Measurements from ENCODE around the gene AWAT1. TPM values are rescaled to one million over a fixed set of nuclear protein-coding genes. Genes with fewer than 3 reads are reported as not detected.
"Not testable (repeated sequence)": the region's sequence is repeated elsewhere in the genome, so short reads cannot be mapped to it uniquely, and the experiment has no call there.

The AWAT1 gene
- total RNA-seq, 1 donor from 2014 or later: not detected

- no peaks in the 10 kb centered on the region for H3K9me3 ChIP-seq
- intact Hi-C loops (cut with DNase I): no loop called here
- no peak overlapping the region for H3K4me3 ChIP-seq
- no peaks in the 10 kb centered on the region for H3K4me1 ChIP-seq
- no peak overlapping the region for H3K27ac ChIP-seq
- TF ChIP-seq CTCF (IDR thresholded peaks at IDR 0.05): peak in 2 of 3 experiments; percentile 27 to 40
- H3K27me3 ChIP-seq: no peaks in the 10 kb centered on the region
- H3K36me3 ChIP-seq: no peaks in the 10 kb centered on the region
- no peak for DNase-seq (ENCODE audit: low spot score in 2 of 2)
Measured at GRCh38 chrX:70262952-70263567, 28.6 kb downstream of the AWAT1 start.

- intact Hi-C loops (cut with DNase I): no loop called here
- Histone ChIP-seq H3K9me3 (no peaks in the 10 kb centered on the region), H3K4me3 (no peak overlapping the region), H3K36me3 (no peaks in the 10 kb centered on the region), H3K27ac (no peak overlapping the region), H3K27me3 (no peaks in the 10 kb centered on the region), H3K4me1 (no peaks in the 10 kb centered on the region)
- TF ChIP-seq CTCF (IDR thresholded peaks at IDR 0.05): no peak
- no peak for DNase-seq (ENCODE audit: low spot score in 2 of 2)
Measured at GRCh38 chrX:70264784-70265183, 30.3 kb downstream of the AWAT1 start.

- no peak within 1 kb of the TSS for H3K4me3 ChIP-seq
- no peak for TF ChIP-seq CTCF (IDR thresholded peaks at IDR 0.05)
- no peaks in the 10 kb centered on the region for H3K27me3 ChIP-seq
- no peak for DNase-seq (ENCODE audit: low spot score in 2 of 2)
- H3K27ac ChIP-seq: no peak within 1 kb of the TSS
- H3K36me3 ChIP-seq: no peaks in the 10 kb centered on the region
- no peaks in the 10 kb centered on the region for H3K4me1 ChIP-seq
- intact Hi-C loops (cut with DNase I): no loop called here
- no peaks in the 10 kb centered on the region for H3K9me3 ChIP-seq
Measured at GRCh38 chrX:70268034-70268433, 33.6 kb downstream of the AWAT1 start, which contains the start of gene ARR3. TSS of gene ARR3 (plus strand) at chrX:70268334. CDS start at chrX:70269386, 1,052 bp downstream.

GRCh38 chrX:70274029-70274428 lies 39.6 kb downstream of the AWAT1 start:
- H3K27me3 ChIP-seq; intact Hi-C loops (cut with DNase I); DNase-seq (ENCODE audit: low spot score in 2 of 2): not testable (repeated sequence)

GRCh38 chrX:70279081-70279480 lies 44.6 kb downstream of the AWAT1 start:
- no peaks in the 10 kb centered on the region for H3K9me3 ChIP-seq
- no peak overlapping the region for H3K4me3 ChIP-seq
- no peak for TF ChIP-seq CTCF (IDR thresholded peaks at IDR 0.05)
- H3K27me3 ChIP-seq: no peaks in the 10 kb centered on the region
- no peaks in the 10 kb centered on the region for H3K4me1 ChIP-seq
- intact Hi-C loops (cut with DNase I): no loop called here
- no peak overlapping the region for H3K27ac ChIP-seq
- DNase-seq (ENCODE audit: low spot score in 2 of 2): no peak
- H3K36me3 ChIP-seq: no peaks in the 10 kb centered on the region

More at GRCh38 chrX:70274029-70274428, 39.6 kb downstream of the AWAT1 start:
- not testable (repeated sequence) for H3K4me1 ChIP-seq, H3K27ac ChIP-seq, H3K36me3 ChIP-seq, H3K4me3 ChIP-seq, H3K9me3 ChIP-seq

GRCh38 chrX:70280573-70280972 lies 46.1 kb downstream of the AWAT1 start:
- TF ChIP-seq CTCF (IDR thresholded peaks at IDR 0.05): no peak
- Histone ChIP-seq H3K4me1 (no peaks in the 10 kb centered on the region), H3K4me3 (no peak overlapping the region), H3K36me3 (no peaks in the 10 kb centered on the region), H3K27ac (no peak overlapping the region), H3K27me3 (no peaks in the 10 kb centered on the region), H3K9me3 (no peaks in the 10 kb centered on the region)
- DNase-seq (ENCODE audit: low spot score in 2 of 2): no peak
- intact Hi-C loops (cut with DNase I): no loop called here
